ENCODE measurements around the gene GBP2.

The GBP2 gene

DNA sequence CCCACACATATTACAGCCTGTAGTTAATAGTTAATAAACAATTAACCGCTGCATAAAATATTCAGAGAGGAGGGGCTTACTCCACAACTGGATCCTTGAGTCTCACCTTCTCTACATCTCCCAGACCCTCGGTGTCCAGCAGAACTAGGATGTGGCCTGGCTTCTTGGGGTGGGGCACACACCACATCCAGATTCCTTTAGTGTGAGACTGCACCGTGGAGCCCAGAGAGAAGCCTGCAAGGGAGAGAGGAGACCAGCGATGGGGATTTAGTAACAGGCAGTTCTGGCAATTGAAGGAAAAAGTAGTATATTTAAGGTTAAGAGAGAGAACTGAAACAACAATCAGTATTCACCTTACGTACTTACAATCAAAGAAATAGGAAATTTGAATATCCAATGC, 65.8 kb downstream of the GBP2 start:
- Histone ChIP-seq H3K9me3 (no peaks in the 10 kb centered on the region), H3K36me3 (no peaks in the 10 kb centered on the region), H3K27me3 (no peaks in the 10 kb centered on the region), H3K4me3 (ENCODE audit: low read depth, low read length) (no peak overlapping the region), H3K4me1 (no peaks in the 10 kb centered on the region)
- TF ChIP-seq, protein P1, sequence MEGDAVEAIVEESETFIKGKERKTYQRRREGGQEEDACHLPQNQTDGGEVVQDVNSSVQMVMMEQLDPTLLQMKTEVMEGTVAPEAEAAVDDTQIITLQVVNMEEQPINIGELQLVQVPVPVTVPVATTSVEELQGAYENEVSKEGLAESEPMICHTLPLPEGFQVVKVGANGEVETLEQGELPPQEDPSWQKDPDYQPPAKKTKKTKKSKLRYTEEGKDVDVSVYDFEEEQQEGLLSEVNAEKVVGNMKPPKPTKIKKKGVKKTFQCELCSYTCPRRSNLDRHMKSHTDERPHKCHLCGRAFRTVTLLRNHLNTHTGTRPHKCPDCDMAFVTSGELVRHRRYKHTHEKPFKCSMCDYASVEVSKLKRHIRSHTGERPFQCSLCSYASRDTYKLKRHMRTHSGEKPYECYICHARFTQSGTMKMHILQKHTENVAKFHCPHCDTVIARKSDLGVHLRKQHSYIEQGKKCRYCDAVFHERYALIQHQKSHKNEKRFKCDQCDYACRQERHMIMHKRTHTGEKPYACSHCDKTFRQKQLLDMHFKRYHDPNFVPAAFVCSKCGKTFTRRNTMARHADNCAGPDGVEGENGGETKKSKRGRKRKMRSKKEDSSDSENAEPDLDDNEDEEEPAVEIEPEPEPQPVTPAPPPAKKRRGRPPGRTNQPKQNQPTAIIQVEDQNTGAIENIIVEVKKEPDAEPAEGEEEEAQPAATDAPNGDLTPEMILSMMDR (IDR thresholded peaks at IDR 0.05; ENCODE audit: low read depth, low read length): no peak
- no peak for DNase-seq

Measured in BE2C (cell line).